Endothelial cell of umbilical vein (primary cell): ENCODE measurements around the gene SMIM24. TPM values are rescaled to one million over a fixed set of nuclear protein-coding genes. Genes with fewer than 3 reads are reported as not detected.
"Not testable (repeated sequence)": the region's sequence is repeated elsewhere in the genome, so short reads cannot be mapped to it uniquely, and the experiment has no call there.

Experiments
- BruUV-seq: library from RNA; stranded (reverse); fragments of 400-500 nt; replicated peaks from 2 replicates; lab custom pipeline; 2021; lab: Mats Ljungman, UMichigan
- CTCF ChIA-PET: fragments of 300-600, 350-600 bp; sonication (Branson Sonifier 250); formaldehyde crosslinking; loops from one replicate; lab custom pipeline; 2021; ENCODE audit warnings: antibody characterized with exemption, inconsistent platforms; lab: Charles Lee
- POLR2A ChIA-PET: fragments of 300-600, 350-600 bp; sonication (Branson Sonifier 250); formaldehyde crosslinking; loops from one replicate; lab custom pipeline; 2021; ENCODE audit warnings: antibody characterized with exemption, inconsistent platforms; lab: Charles Lee
- DNase-seq: peaks from one replicate; pipeline ENCODE4 v3.0.0-alpha.2; 2011; ENCODE audit warnings: low read depth, low spot score
- FAIRE-seq: peaks from 2 replicates; lab custom pipeline; 2011; peaks lifted over from hg19 to GRCh38; lab: Jason Lieb, UNC
- H2AFZ ChIP-seq: 2 replicates; pipeline ENCODE4 v1.6.0; 2012; ENCODE audit warnings: low read depth, low read length, control low read depth, inconsistent platforms
- H3K27ac ChIP-seq: 2 replicates; pipeline ENCODE4 v1.5.1; 2011; ENCODE audit warnings: low read depth, mild to moderate bottlenecking, control low read depth, low read length, moderate library complexity; ENCODE audit not compliant: insufficient read depth
- H3K27me3 ChIP-seq, 2 experiments: 2 replicates each; pipeline versions ENCODE4 v1.6.0 to v1.6.1; 2011; ENCODE audit warnings: low read length in 2 of 2, mixed read lengths in 1 of 2; ENCODE audit not compliant: control insufficient read depth in 2 of 2, insufficient read depth in 2 of 2
- H3K36me3 ChIP-seq, 2 experiments: 2 replicates in 1 of 2; 3 replicates in 1 of 2; pipeline ENCODE4 v1.5.1; 2011; ENCODE audit warnings: low read length in 2 of 2, mild to moderate bottlenecking in 1 of 2, moderate library complexity in 1 of 2; ENCODE audit not compliant: control insufficient read depth in 2 of 2, insufficient read depth in 2 of 2; ENCODE audit errors: extremely low read depth in 1 of 2
- H3K4me1 ChIP-seq: 3 replicates; pipeline ENCODE4 v1.5.1; 2011; ENCODE audit warnings: mild to moderate bottlenecking, low read length; ENCODE audit not compliant: control insufficient read depth, insufficient read depth; ENCODE audit errors: extremely low read depth
- H3K4me2 ChIP-seq: 2 replicates; pipeline ENCODE4 v1.6.1; 2011; ENCODE audit warnings: low read length, control low read depth, mixed read lengths; ENCODE audit not compliant: insufficient read depth
- H3K4me3 ChIP-seq, 3 experiments: fragments of 200-600 bp in 1 of 3; sonication (generic), shearing (Covaris generic) in 1 of 3; replicated peaks in 1 of 3; 2 replicates each; pipeline ENCODE4 v1.5.1; 2011 to 2016; ENCODE audit warnings: control low read depth in 3 of 3, low read length in 3 of 3, mild to moderate bottlenecking in 2 of 3, inconsistent platforms in 1 of 3, low read depth in 1 of 3, moderate library complexity in 1 of 3; ENCODE audit not compliant: insufficient read depth in 1 of 3
- H3K79me2 ChIP-seq: 2 replicates; pipeline ENCODE4 v1.6.0; 2012; ENCODE audit warnings: low read length, inconsistent platforms; ENCODE audit not compliant: control insufficient read depth, insufficient read depth
- H3K9ac ChIP-seq: replicated peaks from 2 replicates; pipeline ENCODE3; 2011; ENCODE audit warnings: low read length, control low read depth; ENCODE audit not compliant: insufficient read depth; ENCODE audit errors: extremely low read depth
- H3K9me1 ChIP-seq: replicated peaks from 3 replicates; pipeline ENCODE4 v1.6.0; 2011; ENCODE audit warnings: mild to moderate bottlenecking, low read length; ENCODE audit not compliant: control insufficient read depth, insufficient read depth; ENCODE audit errors: extremely low read depth
- H3K9me3 ChIP-seq: replicated peaks from 2 replicates; pipeline ENCODE4 v1.5.1; 2012; ENCODE audit warnings: low read length, inconsistent platforms; ENCODE audit not compliant: control insufficient read depth, insufficient read depth
- H4K20me1 ChIP-seq: replicated peaks from 2 replicates; pipeline ENCODE3; 2011; ENCODE audit warnings: mild to moderate bottlenecking, low read length; ENCODE audit not compliant: control insufficient read depth, insufficient read depth; ENCODE audit errors: extremely low read depth
- CTCF ChIP-seq, 2 donors: IDR thresholded peaks; 1 replicate in 1 of 2; 2 replicates in 1 of 2; pipeline ENCODE4 v1.5.1; 2011; ENCODE audit warnings: low read length in 2 of 2, mild to moderate bottlenecking in 2 of 2, moderate library complexity in 2 of 2, control low read depth in 1 of 2, inconsistent platforms in 1 of 2, low read depth in 1 of 2; ENCODE audit not compliant: insufficient read depth in 1 of 2; ENCODE audit errors: extremely low read depth in 1 of 2
- EZH2 ChIP-seq: IDR thresholded peaks from 2 replicates; pipeline ENCODE4 v1.6.1; 2012; ENCODE audit warnings: borderline replicate concordance, low read depth, mild to moderate bottlenecking, moderate library complexity, low read length, inconsistent platforms; ENCODE audit not compliant: severe bottlenecking
- FOS ChIP-seq: IDR thresholded peaks from 2 replicates; pipeline ENCODE4 v1.6.1; 2011; ENCODE audit warnings: mild to moderate bottlenecking, low read length, moderate library complexity, borderline replicate concordance; ENCODE audit not compliant: insufficient read depth
- GATA2 ChIP-seq: IDR thresholded peaks from 2 replicates; pipeline ENCODE4 v1.7.0; 2011; ENCODE audit warnings: low read depth, mild to moderate bottlenecking, moderate library complexity, mixed read lengths, low read length; ENCODE audit not compliant: insufficient read length, insufficient read depth
- MAX ChIP-seq: IDR thresholded peaks from 2 replicates; pipeline ENCODE4 v1.6.1; 2011; ENCODE audit not compliant: insufficient read depth, insufficient read length
- MYC ChIP-seq: IDR thresholded peaks from one replicate; pipeline ENCODE4 v1.6.1; 2011; ENCODE audit warnings: mild to moderate bottlenecking, low read depth, low read length
- POLR2A ChIP-seq: IDR thresholded peaks from 2 replicates; pipeline ENCODE4 v1.6.1; 2012; ENCODE audit warnings: low read depth, mild to moderate bottlenecking, control low read depth, low read length
- POLR2AphosphoS5 ChIP-seq: IDR thresholded peaks from 2 replicates; pipeline ENCODE4 v1.6.1; 2012; ENCODE audit warnings: low read depth, mild to moderate bottlenecking, control low read depth, low read length, moderate library complexity; ENCODE audit not compliant: insufficient read depth
- dilution Hi-C: fragments of 300-500 bp; cut with MboI; formaldehyde crosslinking; loops from one replicate; pipeline ENCODE4 v1.15.0; 2019; ENCODE audit warnings: low sequenced_read_pairs; ENCODE audit not compliant: extremely low pct_ligation_motif_present
- intact Hi-C: fragments of 100-400 bp; cut with micrococcal nuclease; formaldehyde crosslinking; loops from one replicate; pipeline ENCODE4 v1.10.0; 2022
- polyA plus RNA-seq, 4 experiments: library from polyadenylated mRNA; depleted of rRNA in 3 of 4; stranded (reverse) in 3 of 4; unstranded in 1 of 4; fragments of >200 nt; gene quantifications; 2 replicates each; pipeline versions ENCODE4 v1.2.1 to v1.2.3, GENCODE V29; 2011 to 2012; ENCODE audit warnings: missing spikeins in 1 of 4
- total RNA-seq: library from RNA; stranded (reverse); gene quantifications from 2 replicates; pipeline ENCODE4 v1.2.3, GENCODE V29; 2021

Gene SMIM24
- total and polyA plus RNA-seq, 2 donors (not counting 3 experiments of a cell fraction or from before 2014, with no cell fraction given): not detected

- dilution Hi-C loops (no loop called here), intact Hi-C loops (no loop called here)
- Histone ChIP-seq H4K20me1 (no peaks in the 10 kb centered on the region), H3K4me1 (peaks cover 16% of the 10 kb centered on the region), H3K4me2 (no peak overlapping the region), H3K9me1 (no peaks in the 10 kb centered on the region), H3K79me2 (peaks cover 11% of the 10 kb centered on the region), H3K36me3 (peaks cover 5 to 37% of the 10 kb centered on the region in 2 experiments), H3K27me3 (no peaks in the 10 kb centered on the region), H2AFZ (no peak overlapping the region), H3K9me3 (no peaks in the 10 kb centered on the region), H3K9ac (no peak overlapping the region), H3K27ac (no peak overlapping the region), H3K4me3 (no peak overlapping the region)
- POLR2A ChIA-PET: no interaction called here
- DNase-seq: no peak
- no peak for FAIRE-seq
- TF ChIP-seq POLR2A (no peak), POLR2AphosphoS5 (no peak), GATA2 (no peak), FOS (no peak), MAX (no peak), EZH2 (no peak), CTCF (IDR thresholded peaks at IDR 0.05; ENCODE audit: extremely low read depth in 1 of 2, insufficient read depth in 1 of 2, low read depth in 1 of 2, low read length in 2 of 2) (no peak), MYC (no peak)
- no TSS peak for BruUV-seq
- CTCF ChIA-PET: interaction anchor here (1.2 kb wide), 1 partner anchor 19 kb away, joined by 5 read pairs; no protein-coding TSS in a partner anchor
Measured at GRCh38 chr19:3448616-3449334, 31.6 kb downstream of the SMIM24 start.

- H3K9me3 ChIP-seq, H3K9ac ChIP-seq, BruUV-seq, POLR2A ChIA-PET, intact Hi-C loops, H3K4me3 ChIP-seq, H3K9me1 ChIP-seq, H3K27me3 ChIP-seq, H2AFZ ChIP-seq, H3K27ac ChIP-seq, DNase-seq, H3K4me2 ChIP-seq, H4K20me1 ChIP-seq, FAIRE-seq, dilution Hi-C loops: not testable (repeated sequence)
- peaks cover 11% of the 10 kb centered on the region for H3K79me2 ChIP-seq
- H3K36me3 ChIP-seq: peaks cover 0 to 25% of the 10 kb centered on the region in 2 experiments
- CTCF ChIA-PET: interaction anchor here (1.4 kb wide), 1 partner anchor 18 kb away, joined by 3 read pairs; no protein-coding TSS in a partner anchor
- H3K4me1 ChIP-seq: peaks cover 25% of the 10 kb centered on the region
Measured at GRCh38 chr19:3446657-3447056, 33.7 kb downstream of the SMIM24 start.
